Measurements from ENCODE around the gene UBE2K.
"Not testable (repeated sequence)": the region's sequence is repeated elsewhere in the genome, so short reads cannot be mapped to it uniquely, and the experiment has no call there.

Gene UBE2K

DNA sequence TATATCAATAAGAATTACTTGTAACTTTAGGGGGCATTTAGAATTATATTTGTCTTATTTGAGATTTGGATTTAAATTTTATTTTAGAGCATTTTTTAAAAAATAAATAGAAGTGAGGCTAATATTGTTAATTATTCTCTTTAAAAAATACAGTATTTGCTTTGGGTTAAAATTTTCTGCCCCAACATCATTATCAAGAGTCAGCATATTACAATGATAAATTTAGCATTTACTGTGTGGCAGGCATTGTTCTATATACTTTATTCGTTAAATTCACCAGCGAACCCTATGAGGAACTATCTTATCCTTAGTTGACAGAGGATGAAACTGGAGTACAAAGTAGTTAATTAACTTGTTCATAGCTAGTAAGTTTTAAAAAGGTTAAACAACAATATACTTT, 34.0 kb downstream of the UBE2K start:
- DNase-seq: no peak

DNA sequence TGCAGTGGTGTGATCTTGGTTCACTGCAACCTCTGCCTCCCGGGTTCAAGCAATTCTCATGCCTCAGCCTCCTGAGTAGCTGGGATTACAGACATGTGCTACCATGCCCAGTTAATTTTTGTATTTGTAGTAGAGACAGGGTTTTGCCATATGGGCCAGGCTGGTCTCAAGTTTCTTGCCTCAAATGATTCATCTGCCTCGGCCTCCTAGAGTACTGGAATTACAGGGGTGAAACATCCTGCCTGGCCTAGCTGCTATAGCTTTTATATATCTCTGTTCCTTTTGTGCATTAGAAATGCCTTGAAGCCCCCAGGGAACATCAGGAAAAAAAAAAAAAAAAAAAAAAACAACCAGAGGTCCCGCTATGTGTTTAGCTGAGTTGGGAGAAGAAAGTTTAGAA, 34.8 kb downstream of the UBE2K start:
- DNase-seq: no peak

DNA sequence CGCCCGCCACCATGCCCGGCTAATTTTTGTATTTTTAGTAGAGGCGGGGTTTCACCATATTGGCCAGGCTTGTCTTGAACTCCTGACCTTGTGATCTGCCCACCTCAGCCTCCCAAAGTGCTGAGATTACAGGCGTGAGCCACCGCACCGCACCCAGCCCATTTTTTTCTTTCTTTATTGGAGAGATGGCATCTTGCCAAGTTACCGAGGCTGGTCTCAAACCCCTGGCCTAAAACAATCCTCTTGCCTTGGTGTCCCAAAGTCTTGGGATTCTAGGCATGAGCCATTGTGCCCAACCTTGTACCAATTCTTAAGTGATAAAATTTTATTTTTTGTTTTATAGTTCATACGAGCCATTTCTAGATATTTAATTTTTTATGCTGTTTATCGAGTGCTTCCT, 41.7 kb downstream of the UBE2K start:
- DNase-seq: not testable (repeated sequence)

DNA sequence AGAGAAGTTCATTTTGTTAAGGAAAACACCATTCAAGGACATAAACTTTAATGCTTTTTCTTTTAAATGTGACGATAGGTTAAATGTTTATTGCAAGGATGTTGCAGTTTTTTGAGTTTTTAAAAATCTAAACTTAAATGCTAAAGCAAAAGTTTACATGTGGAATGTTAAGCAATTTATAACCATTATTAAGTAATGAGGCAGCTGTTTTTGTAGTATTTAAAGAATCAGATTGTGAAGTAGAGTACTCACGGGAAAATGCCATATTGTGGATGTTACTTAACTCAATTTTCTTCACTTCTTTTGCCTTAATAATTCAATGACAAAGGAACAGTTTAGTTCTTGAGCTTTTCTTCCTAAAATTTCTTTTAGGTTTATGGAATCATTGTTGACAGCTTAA, 43.5 kb downstream of the UBE2K start:
- no peak for DNase-seq

DNA sequence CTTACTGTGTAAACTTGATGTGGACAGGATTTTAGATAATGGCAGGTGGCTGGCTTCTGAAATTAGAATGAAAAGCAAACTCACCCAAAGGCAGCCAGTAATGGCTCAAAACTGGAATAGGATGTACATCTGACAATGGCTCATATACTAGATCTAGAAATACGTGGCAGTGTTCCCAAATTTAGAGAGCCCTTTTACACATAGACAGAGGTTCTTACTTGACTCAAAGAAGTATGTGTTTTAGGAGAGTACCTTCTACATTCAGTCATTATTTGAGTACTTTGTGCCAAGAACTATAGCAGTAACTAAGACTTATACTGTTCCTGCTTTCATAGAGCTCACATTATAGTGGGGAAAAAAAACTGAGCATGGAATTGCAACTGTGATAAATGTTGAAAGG, 48.0 kb downstream of the UBE2K start:
- DNase-seq: no peak

DNA sequence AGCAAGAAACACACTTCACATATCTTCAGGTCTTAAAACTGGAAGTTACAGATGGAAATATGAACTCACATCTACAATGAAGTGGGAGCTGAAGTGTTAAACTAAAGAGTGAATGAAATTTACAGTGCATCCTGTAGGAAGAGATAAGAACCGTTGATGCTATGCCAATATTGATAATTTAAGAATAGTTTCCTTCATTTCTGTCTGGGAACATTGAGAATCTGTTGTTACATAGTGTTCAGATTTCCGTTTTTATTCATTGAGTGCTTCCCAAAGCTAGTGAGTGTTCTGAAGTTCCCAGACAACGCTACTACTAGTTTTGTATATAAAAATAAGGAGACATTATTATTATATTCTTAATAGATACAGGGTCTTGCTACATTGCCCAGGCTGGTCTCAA, 52.3 kb downstream of the UBE2K start:
- DNase-seq: no peak

DNA sequence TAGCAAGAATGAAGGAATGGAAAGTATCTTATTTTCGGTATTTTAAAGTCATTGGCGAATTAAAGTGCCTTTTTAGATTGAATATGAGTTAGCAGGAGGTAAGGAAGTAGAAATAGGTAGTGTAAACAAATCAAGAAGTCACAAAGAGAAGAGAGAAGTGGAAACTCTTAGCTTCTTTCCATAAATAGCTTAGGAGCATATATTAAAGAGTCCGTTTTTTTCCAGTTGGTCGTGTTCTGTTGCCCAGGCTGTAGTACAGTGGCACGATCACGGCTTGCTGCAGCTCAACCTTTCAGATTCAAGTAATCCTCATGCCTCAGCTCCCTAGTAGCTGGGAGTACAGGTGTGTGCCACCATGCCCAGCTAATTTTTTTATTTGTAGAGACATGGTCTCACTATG, 56.4 kb downstream of the UBE2K start:
- DNase-seq: no peak

DNA sequence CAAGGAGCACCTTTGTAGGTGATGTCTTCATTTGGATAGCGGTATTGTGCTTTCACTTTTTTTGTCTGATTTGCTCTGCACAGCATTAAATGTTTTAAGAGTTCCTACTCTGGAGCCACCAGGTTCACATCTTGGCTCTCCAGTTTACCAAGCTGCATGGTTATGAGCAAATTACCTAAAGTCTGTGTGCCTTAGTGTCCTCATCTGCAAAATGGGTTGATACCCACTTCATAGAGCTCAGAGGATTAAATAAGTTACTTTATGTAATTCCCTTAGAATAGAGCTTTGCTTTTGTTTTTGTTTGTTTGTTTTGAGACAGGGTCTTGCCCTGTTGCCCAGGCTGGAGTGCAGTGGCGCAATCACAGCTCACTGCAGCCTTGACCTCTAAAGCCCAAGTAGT, 58.2 kb downstream of the UBE2K start:
- DNase-seq: no peak

DNA sequence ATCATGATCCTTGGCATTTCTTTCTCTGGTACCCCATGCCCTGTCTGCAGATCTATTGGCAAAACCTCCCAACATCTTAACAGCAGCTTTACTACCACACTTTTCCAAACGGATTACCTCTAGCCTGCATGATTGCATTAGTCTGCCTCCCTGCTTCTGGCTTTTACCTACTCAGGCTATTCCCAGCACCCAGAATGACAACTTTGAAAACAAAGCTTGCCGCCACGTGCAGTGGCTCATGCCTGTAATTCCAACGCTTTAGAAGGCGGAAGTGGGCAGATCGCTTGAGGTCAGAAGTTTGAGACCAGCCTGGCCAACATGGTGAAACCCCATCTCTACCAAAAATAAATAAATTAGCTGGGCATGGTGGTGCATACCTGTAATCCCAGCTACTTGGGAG, 60.2 kb downstream of the UBE2K start:
- DNase-seq: no peak

DNA sequence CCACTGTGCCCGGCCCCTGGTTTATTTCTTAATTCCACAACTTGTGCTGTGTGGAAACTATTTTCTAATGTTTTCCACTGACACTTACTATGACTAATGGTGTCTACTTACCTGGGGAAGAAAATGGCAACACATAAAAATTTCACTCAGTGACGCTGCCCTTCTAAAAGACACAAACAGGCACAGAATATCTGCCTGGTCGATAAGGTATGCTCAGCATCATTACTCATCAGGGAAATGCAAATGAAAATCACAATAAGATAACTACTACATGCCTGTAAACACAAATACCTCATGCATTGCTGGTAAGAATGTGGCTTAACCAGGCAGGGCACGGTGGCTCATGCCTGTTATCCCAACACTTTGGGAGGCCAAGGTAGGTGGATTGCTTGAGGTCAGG, 61.6 kb downstream of the UBE2K start:
- no peak for DNase-seq

DNA sequence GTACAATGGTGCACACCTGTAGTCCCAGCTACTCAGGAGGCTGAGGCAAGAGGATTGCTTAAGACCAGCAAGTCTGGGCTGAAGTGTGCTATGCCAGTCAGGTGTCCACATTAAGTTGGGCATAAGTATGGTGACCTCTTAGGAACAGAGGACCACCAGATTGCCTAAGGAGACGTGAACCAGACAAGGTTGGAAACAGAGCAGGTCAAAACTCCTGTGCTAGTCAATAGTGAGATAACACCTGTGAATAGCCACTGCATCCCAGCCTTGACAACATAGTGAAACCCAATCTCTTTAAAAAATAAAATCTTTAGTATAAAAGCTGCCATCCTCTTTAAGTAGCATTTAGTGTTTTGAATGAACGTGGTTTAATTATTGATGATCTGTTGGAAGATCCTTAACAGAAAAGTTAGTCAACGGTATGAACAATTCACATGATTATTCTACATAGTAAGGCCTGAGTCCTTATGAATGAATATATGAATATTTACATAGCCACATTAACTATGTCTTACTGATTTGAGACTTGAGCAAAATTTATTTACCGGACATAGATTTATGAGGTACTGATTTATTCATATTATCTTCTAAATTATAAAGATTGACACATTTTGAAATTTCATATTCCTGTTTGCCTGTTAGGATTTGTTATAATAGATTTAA, 63.2 kb downstream of the UBE2K start:
- DNase-seq: no peak

DNA sequence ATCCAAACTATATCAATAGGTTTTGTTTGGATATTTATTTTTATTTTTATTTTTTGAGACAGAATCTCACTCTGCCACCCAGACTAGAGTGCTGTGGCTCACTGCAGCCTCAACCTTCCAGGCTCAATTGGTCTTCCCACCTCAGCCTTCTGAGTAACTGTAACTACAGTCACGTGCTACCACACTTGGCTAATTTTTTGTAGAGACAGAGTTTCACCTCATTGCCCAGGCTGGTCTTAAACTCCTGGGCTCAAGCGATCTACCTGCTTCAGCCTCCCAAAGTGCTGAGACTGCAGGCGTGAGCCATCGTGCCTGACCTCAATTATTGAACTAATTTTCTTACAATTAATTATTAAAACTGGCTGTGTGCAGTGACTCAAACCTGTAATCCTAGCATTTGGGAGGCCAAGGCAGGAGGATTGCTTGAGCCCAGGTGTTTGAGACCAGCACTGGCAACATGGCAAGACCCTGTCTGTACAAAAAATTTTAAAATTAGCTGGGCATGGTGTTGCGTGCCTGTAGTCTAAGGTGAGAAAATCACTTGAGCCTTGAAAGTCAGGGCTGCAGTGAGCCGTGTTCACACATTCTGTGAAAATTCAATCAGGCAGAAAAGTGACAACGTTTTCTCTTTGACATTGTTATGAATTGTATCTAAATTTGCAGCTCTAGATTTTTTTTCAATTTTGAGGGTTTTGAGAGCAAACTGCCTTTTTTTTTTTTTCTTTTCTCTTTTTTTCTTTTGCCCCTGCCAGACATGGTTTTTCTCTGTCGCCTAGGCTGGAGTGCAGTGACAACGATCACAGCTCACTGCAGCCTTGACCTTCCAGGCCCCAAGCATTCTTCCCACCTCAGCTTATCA, 66.0 kb downstream of the UBE2K start:
- no peak for DNase-seq

DNA sequence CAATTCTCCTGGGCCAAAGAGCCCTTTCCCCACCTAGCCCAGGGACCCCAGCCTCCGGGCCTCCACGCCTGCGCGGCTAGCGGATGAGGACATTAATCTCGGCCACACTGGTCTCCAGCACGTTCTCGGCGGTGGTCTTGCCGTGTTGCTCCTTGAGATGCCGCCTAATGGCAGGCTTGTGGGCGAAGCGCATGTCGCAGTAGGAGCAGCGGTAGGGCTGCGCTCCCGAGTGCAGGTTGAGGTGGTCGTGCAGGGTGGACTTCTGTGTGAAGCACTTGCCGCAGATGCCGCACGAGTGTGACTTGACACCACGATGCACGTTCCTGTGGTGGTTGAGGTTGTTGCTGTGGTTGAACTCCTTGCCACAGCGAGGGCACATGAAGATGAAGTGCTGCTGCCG, 72.1 kb downstream of the UBE2K start:
- DNase-seq: no peak

DNA sequence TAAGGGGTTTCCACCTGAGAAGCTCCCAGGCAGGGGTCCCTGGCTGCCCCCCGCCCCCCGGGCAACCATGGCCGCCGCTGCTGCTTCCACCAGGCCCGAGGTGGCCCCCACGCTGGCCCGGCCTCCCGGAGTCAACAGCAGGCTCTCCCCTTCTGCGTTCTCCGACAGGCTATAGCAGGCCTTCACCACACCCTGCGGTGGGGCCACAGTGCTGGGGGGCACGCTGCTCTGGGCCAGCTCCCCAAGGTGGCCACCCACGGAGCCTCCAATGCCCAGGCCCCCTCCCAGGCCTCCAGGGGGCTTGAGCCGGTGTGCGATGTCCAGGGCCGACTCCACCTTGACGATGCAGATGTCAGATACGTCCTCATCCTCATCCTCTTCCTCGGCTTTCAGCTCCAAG, 72.5 kb downstream of the UBE2K start:
- no peak for DNase-seq

DNA sequence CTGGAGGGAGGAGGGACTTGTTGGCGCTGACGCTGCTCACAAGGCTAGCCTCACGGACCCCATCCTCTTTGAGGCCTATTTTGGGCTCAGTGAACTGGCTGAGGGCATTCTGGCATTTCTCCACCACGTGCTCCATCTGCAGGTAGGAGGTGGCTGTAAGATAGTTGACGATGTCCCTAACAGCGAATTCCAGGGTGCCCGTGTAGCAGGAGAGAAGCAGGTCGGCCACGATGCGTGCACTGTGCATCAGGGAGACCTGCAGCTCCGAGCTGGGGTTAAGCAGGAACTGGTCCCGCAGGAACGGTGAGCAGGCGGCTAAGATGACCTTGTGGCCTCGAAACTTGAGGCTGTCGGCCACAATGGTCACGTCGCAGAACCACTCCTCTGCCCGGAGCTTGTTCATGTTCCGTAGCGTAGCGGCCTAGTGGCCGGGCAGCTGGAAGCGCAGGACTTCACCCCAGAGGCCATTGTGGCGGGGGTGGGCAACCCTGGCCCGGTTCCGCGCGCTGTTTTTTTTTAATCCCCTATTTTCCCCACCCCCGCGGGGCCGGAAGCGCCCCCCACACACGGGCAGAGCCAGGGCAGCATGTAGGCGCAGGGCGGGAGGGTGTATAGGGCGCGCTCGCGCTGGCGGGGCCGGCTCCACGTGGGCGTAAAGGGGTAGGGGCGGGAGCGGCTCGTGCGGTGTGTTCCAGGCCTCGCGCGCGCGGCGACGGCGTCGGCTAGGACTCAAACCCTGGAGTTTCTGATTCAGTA, 73.2 kb downstream of the UBE2K start:
- no peak for DNase-seq

DNA sequence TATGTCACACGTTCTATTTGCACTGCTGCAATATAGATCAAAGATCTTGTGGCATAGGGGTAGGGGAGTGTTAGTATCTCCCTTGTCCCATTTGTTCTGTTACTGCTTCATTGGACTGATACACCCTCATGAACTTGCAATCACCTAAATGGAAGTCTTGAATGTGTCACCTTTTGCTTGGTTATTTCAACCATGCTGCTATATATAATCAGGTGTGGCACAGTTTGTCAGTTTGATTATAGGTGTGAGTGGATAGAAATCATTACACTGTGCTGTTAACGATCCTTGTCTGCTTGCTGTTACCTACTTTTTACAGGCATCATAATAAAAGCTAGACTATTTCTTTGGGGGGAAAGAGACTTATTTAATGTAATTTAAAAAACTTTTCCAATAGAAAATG, 84.1 kb downstream of the UBE2K start:
- DNase-seq: not testable (repeated sequence)

DNA sequence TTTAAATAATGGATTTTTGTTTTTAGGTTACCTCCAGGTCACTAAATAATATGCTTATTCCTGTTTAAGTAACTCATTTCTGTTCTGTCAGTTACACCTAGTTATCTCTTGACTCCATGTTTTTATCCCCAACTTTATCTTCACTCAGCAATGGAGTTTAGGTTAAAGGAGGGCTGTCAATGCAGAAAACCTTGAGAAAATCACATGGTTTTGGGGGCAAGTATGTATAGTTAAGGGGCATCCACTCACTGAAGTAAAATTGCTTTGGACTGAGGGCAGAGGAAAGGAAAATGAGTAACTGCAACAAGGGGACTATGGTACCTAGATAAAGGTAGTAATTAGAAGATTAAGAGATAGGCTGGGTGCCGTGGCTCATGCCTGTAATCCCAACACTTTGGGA, 87.1 kb downstream of the UBE2K start:
- DNase-seq: no peak

DNA sequence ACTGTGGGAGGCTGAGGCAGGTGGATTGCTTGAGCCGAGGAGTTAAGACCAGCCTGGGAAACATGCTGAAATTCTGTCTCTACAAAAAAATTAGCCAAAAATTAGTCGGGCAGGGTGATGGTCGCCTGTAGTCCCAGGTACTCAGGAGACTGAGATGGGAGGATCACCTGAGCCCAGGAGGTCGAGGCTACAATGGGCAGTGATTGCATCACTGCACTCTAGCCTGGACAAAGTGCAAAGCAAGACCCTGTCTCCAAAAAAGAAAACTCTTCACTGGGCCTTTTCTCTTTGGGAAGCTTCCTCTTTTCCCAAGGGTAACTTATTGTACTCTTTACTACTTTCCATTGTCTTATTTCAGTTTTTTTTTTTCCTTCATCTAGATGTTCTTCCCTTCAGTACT, 88.9 kb downstream of the UBE2K start:
- DNase-seq: no peak

DNA sequence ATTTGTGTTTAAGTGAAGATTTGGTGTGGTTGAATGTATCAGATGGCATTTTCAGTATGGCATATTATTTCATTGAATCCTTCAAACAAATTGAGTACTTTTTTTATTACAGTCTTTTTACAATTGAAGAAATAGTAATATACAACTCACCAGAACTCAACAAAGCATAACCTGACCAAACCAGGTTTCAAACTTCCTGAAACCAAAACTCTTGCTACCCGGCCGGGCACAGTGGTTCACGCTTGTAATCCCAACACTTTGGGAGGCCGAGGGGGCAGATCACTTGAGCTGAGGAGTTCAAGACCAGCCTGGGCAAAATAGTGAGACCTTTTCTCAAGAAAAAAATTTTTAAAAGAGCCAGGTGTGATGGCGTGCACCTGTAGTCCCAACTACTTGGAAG, 94.2 kb downstream of the UBE2K start:
- no peak for DNase-seq

DNA sequence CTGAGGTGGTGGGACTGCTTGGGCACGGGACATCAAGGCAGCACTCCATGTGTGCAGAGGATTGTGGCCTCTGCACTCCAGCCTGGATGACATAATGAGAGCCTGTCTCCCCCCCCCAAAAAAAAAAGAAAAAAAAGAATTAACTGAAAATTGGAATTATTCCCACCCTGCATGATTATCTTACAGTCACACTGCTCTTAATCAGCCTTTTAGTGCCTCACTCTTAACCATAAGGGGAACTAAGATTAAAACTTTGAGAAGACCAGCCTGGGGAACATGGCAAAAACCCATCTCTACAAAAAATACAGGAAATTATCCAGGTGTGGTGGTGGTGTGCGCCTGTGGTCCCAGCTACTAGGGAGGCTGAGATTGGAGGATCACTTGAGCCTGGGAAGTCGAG, 94.6 kb downstream of the UBE2K start:
- DNase-seq: no peak

DNA sequence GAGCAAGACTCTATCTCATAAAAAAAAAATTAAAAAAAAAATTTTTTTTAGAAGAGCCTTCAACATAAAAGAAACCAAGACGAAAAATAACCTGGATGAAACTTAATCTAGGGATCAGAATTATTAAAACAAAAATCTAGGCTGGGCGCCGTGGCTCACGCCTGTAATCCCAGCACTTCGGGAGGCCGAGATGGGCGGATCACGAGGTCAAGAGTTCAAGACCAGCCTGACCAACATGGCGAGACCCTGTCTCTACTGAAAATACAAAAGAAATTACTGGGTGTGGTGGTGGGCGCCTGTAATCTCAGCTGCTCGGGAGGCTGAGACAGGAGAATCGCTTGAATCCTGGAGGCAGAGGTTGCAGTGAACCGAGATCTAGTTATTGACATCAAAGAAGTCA, 95.0 kb downstream of the UBE2K start:
- DNase-seq: not testable (repeated sequence)

DNA sequence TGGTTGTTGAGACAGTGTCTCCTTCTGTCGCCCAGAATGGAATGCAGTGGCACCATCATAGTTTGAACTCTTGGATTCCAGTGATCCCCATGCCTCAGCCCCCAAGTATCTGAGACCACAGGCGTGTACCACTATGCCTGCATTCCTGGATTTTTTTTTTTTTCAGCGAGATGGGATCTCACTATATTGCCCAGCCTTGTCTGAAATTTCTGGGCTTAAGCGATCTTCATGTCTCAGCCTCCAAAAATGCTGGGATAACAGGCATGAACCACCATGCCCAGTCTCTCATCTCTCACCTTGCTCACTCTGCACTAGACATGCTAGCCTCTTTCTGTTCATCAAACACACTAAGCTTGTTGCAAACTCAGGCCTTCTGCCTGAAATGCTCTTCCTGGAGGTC, 104.1 kb downstream of the UBE2K start:
- no peak for DNase-seq

DNA sequence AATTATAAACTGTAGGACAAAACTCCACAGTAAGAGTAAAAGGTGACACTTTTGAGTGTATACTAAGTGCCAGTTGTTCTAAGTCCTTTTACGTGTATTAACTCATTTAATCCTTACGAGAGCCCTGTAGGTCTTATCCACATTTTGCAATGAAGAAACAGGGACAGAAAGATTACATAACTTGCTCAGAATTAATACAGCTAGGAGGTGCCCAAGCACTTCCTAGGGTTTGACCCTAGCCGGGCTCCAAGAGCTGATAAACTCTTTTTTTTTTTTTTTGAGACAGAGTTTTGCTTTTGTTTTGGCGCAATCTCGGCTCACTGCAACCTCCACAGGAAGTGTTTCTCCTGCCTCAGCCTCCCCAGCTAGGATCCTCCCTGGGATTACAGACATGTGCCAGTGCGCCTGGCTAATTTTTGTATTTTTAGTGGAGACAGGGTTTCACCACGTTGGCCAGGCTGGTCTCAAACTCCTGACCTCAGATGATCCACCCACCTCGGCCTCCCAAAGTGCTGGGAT, 110.4 kb downstream of the UBE2K start:
- DNase-seq: no peak

DNA sequence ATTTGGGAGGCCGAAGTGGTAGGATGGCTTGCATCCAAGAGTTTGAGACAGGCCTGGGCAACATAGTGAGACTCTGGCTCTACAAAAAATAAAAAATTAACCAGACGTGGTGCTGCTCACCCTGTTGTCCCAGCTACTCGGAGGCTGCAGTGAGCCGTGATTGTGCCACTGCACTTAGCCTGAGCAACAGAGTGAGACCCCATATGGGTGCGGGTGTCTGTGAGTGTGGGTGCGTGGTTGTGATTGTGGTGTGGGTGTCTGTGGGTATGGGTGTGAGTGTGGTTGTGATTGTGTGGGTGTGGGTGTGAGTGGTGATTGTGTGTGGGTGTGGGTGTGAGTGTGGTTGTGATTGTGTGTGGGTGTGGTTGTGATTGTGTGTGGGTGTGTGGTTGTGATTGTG, 114.6 kb downstream of the UBE2K start:
- DNase-seq: no peak

Measured in activated CD8-positive, alpha-beta memory T cell treated with anti-CD3 and anti-CD28 coated beads, Interleukin-2, amount 50 U/mL, for 4 hours (primary cell).